ENCODE results near the gene AIG1. TPM values are rescaled to one million over a fixed set of nuclear protein-coding genes. Genes with fewer than 3 reads are reported as not detected.

Gene AIG1
- total RNA-seq, 1 experiment from 2014 or later: 51.1 TPM

- Histone ChIP-seq H3K36me3 (ENCODE audit: control insufficient read depth in 1 of 2, insufficient read depth in 2 of 2, low read length in 2 of 2) (no peaks in the 10 kb centered on the region), H4K20me1 (ENCODE audit: insufficient read depth) (no peaks in the 10 kb centered on the region), H3K4me3 (replicated peaks in 1 of 2; ENCODE audit: low read depth in 1 of 2, low read length in 2 of 2) (no peak overlapping the region), H3K79me2 (ENCODE audit: insufficient read depth, low read length) (no peaks in the 10 kb centered on the region), H3K4me2 (ENCODE audit: low read length) (no peak overlapping the region), H3K4me1 (ENCODE audit: control insufficient read depth in 1 of 2, insufficient read depth in 2 of 2, low read length in 2 of 2) (no peaks in the 10 kb centered on the region), H3K27me3 (ENCODE audit: insufficient read depth, low read length) (no peaks in the 10 kb centered on the region), H3K9ac (ENCODE audit: low read length) (no peak overlapping the region), H3K9me2 (ENCODE audit: insufficient read depth) (no peaks in the 10 kb centered on the region), H3K9me3 (ENCODE audit: control insufficient read depth in 1 of 2, insufficient read depth in 1 of 2, low read depth in 1 of 2, low read length in 2 of 2) (no peaks in the 10 kb centered on the region), H3K27ac (ENCODE audit: low read depth, low read length) (no peak overlapping the region), H2AFZ (ENCODE audit: low read depth, low read length, poor library complexity, severe bottlenecking) (no peak overlapping the region)
- POLR2A ChIA-PET: no interaction called here
- intact Hi-C loops (cut with micrococcal nuclease): no loop called here
- no peak for TF ChIP-seq CEBPB (IDR thresholded peaks at IDR 0.05; ENCODE audit: low read depth)
- TF ChIP-seq REST (IDR thresholded peaks at IDR 0.05; ENCODE audit: low read depth): no peak
- no peak for TF ChIP-seq POLR2A (IDR thresholded peaks at IDR 0.05; ENCODE audit: borderline replicate concordance, extremely low read depth, insufficient read depth, insufficient read length)
- no peak for TF ChIP-seq TCF7L2 (IDR thresholded peaks at IDR 0.05; ENCODE audit: borderline replicate concordance, extremely low read depth, insufficient read depth, insufficient read length)
- no peak for TF ChIP-seq CTCF (IDR thresholded peaks at IDR 0.05 in 2 of 3, conservative IDR thresholded peaks at IDR 0.05 in 1 of 3; ENCODE audit: borderline replicate concordance in 1 of 3, insufficient read depth in 1 of 3, low read depth in 2 of 3, low read length in 2 of 3)
- TF ChIP-seq SP1 (IDR thresholded peaks at IDR 0.05; ENCODE audit: low read depth): no peak
- TF ChIP-seq EZH2phosphoT487 (IDR thresholded peaks at IDR 0.05; ENCODE audit: borderline replicate concordance): no peak
- TF ChIP-seq CBX3 (IDR thresholded peaks at IDR 0.05; ENCODE audit: low read depth): no peak
- TF ChIP-seq ZBTB33 (IDR thresholded peaks at IDR 0.05; ENCODE audit: extremely low read depth, insufficient replicate concordance, low read length): no peak
- CTCF ChIA-PET: no interaction called here
- ATAC-seq (no peak), DNase-seq (ENCODE audit: low read depth, low spot score) (no peak)
- RAD21 ChIA-PET (ENCODE audit: low non-redundant PET in 1 of 2, low total read pairs in 2 of 2, uncharacterized antibody in 2 of 2, unreplicated experiment in 2 of 2): no interaction called here
- no TSS peak for BruUV-seq (replicated peaks)
These were observed 190.6 kb downstream of the AIG1 start for GRCh38 chr6:143251288-143251687.
